Measurements from ENCODE around the gene ALB. TPM values are rescaled to one million over a fixed set of nuclear protein-coding genes. Genes with fewer than 3 reads are reported as not detected.

The ALB gene
- polyA plus RNA-seq, 6 donors from 2014 or later: not detected

DNA sequence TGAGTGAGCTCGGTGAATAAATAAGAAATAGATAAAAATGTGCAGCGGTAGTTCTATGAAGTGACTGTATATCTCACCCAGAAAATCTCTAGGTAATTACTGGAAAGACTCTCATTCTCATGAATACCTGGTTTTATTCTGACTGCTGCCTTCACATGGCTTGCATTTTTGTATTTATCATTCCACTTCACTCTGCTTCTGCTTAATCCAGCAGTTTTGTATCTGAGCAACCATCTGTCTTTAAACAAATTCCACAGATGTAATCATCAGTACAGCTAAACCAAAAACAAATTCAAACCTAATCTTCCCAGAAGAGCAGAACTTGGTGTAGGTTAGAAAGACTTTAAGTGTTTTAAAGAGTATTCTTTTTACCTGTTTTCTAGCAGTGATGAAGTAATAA is 11.2 kb upstream of the ALB start:
- Mint-ChIP-seq H3K36me3 (no peaks in the 10 kb centered on the region), H3K27me3 (peaks cover 0 to 18% (median 6%) of the 10 kb centered on the region in 3 donors), H3K27ac (no peak overlapping the region), H3K9me3 (peaks cover 0 to 10% (median 2%) of the 10 kb centered on the region in 7 donors), H3K4me1 (no peaks in the 10 kb centered on the region), H3K4me3 (no peak overlapping the region)
- ATAC-seq (ENCODE audit: low read depth in 2 of 2) (no peak), DNase-seq (no peak)

DNA sequence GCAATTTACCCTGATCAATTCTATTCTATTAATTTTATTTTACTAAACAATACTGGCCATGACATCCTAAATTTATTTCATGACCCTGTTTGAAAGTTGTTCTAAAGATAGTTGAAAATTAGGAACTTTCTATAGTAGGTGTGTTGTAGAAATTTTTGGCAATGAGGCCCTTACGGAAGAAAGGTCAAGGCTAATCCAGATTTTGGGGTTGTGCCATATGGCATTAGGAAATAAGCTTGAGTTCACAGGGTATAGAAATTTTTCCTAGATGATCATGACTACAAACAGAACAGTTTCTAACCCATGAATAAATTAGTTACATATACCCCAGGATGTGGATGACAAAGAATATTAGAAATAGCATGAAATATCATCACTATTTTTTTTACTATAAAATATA is 7.8 kb upstream of the ALB start:
- Mint-ChIP-seq H3K36me3 (no peaks in the 10 kb centered on the region), H3K27ac (no peak overlapping the region), H3K4me1 (no peaks in the 10 kb centered on the region), H3K27me3 (peaks cover 0 to 11% (median 10%) of the 10 kb centered on the region in 3 donors), H3K9me3 (peaks cover 0 to 2% (median 0%) of the 10 kb centered on the region in 7 donors), H3K4me3 (no peak overlapping the region)
- no peak for ATAC-seq (ENCODE audit: low read depth in 2 of 2)
- DNase-seq: no peak

DNA sequence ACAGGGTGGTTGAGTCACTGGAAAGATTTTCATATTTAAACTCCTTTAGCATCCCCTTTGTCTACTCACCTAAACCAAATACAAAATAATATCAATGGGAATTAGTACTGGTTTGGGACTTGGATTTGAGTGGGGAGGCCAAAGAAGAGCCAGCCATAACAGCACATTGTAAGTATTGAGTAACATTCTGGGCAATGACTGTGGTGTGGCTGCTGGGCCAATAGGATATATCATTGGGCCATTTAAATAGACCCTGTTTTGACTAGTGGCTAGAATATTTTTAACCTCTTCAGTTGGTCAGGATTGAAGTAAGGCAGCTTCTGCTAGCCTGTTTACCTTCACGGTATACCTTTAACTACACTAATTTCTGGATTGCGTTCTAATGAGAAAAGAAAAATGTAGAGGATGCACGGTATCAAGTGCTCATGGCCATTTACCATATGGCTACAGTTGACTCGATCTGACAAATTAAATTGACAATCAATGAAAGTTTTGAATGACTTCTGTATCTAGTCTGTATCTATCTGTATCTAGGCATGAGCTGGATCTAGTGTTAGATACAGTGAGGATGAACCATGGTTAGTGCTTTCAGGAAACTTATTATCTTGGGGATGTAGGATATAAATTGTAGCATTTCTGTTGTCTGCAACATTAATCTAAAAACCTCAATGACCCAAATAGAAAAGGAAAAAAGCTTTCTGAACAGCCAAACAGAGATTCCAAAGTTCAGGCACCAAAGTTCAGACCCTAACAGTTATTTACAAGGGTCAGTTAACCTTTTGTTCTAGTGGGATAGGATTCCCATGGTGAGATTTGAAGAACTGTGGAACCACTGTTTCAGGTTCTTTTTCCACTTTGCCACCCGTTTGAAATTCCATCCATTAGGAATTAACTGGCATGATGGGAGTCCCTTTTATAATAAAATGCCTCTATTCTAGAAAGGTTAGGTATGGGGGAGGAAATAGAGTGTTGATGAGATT is 6.8 kb upstream of the ALB start:
- Mint-ChIP-seq H3K4me3 (no peak overlapping the region), H3K27ac (no peak overlapping the region), H3K4me1 (no peaks in the 10 kb centered on the region), H3K27me3 (peaks cover 0 to 10% (median 7%) of the 10 kb centered on the region in 3 donors), H3K36me3 (no peaks in the 10 kb centered on the region), H3K9me3 (no peaks in the 10 kb centered on the region)
- DNase-seq (no peak), ATAC-seq (ENCODE audit: low read depth in 2 of 2) (no peak)

DNA sequence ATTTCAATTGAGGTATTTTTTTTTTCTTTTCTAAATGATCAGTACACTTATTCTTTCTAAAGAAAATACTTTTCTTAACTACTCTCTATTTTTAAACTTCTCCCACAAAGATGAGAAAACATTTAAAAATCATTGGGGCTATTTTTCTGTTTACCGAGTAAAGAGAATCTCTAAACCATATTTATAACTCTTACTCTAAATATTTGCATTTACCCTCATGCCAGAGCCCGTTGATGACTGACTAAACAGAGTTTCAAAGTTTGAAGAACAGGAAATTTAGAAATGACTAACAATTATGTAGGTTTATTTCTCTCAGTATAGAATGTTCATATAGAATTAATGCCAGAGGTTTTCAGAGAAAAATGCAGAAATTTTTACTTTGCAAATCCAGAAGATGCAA is 2.7 kb upstream of the ALB start:
- H3K36me3 Mint-ChIP-seq: no peaks in the 10 kb centered on the region
- no peaks in the 10 kb centered on the region for H3K4me1 Mint-ChIP-seq
- H3K27ac Mint-ChIP-seq: no peak overlapping the region
- no peaks in the 10 kb centered on the region for H3K9me3 Mint-ChIP-seq
- peaks cover 0 to 10% (median 7%) of the 10 kb centered on the region in 3 donors for H3K27me3 Mint-ChIP-seq
- DNase-seq (no peak), ATAC-seq (ENCODE audit: low read depth in 2 of 2) (no peak)
- no peak overlapping the region for H3K4me3 Mint-ChIP-seq

DNA sequence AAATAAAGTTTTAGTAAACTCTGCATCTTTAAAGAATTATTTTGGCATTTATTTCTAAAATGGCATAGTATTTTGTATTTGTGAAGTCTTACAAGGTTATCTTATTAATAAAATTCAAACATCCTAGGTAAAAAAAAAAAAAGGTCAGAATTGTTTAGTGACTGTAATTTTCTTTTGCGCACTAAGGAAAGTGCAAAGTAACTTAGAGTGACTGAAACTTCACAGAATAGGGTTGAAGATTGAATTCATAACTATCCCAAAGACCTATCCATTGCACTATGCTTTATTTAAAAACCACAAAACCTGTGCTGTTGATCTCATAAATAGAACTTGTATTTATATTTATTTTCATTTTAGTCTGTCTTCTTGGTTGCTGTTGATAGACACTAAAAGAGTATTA is 370 bp downstream of the ALB start:
- no peaks in the 10 kb centered on the region for H3K36me3 Mint-ChIP-seq
- H3K27ac Mint-ChIP-seq: no peak overlapping the region
- no peak for ATAC-seq (ENCODE audit: low read depth in 2 of 2)
- no peak for DNase-seq
- H3K27me3 Mint-ChIP-seq: no peaks in the 10 kb centered on the region
- no peak overlapping the region for H3K4me3 Mint-ChIP-seq
- H3K9me3 Mint-ChIP-seq: no peaks in the 10 kb centered on the region
- H3K4me1 Mint-ChIP-seq: no peaks in the 10 kb centered on the region

DNA sequence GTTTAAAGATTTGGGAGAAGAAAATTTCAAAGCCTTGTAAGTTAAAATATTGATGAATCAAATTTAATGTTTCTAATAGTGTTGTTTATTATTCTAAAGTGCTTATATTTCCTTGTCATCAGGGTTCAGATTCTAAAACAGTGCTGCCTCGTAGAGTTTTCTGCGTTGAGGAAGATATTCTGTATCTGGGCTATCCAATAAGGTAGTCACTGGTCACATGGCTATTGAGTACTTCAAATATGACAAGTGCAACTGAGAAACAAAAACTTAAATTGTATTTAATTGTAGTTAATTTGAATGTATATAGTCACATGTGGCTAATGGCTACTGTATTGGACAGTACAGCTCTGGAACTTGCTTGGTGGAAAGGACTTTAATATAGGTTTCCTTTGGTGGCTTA is 1.1 kb downstream of the ALB start:
- ATAC-seq (ENCODE audit: low read depth in 2 of 2) (no peak), DNase-seq (no peak)
- no peak overlapping the region for H3K4me3 Mint-ChIP-seq
- H3K27ac Mint-ChIP-seq: no peak overlapping the region
- H3K9me3 Mint-ChIP-seq: no peaks in the 10 kb centered on the region
- H3K27me3 Mint-ChIP-seq: no peaks in the 10 kb centered on the region
- no peaks in the 10 kb centered on the region for H3K36me3 Mint-ChIP-seq
- H3K4me1 Mint-ChIP-seq: no peaks in the 10 kb centered on the region

DNA sequence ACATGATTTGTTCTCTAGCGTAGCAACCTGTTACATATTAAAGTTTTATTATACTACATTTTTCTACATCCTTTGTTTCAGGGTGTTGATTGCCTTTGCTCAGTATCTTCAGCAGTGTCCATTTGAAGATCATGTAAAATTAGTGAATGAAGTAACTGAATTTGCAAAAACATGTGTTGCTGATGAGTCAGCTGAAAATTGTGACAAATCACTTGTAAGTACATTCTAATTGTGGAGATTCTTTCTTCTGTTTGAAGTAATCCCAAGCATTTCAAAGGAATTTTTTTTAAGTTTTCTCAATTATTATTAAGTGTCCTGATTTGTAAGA is 2.4 kb downstream of the ALB start:
- Mint-ChIP-seq H3K4me3 (no peak overlapping the region), H3K4me1 (no peaks in the 10 kb centered on the region), H3K36me3 (no peaks in the 10 kb centered on the region), H3K9me3 (no peaks in the 10 kb centered on the region), H3K27me3 (no peaks in the 10 kb centered on the region), H3K27ac (no peak overlapping the region)
- DNase-seq (no peak), ATAC-seq (ENCODE audit: low read depth in 2 of 2) (no peak)

DNA sequence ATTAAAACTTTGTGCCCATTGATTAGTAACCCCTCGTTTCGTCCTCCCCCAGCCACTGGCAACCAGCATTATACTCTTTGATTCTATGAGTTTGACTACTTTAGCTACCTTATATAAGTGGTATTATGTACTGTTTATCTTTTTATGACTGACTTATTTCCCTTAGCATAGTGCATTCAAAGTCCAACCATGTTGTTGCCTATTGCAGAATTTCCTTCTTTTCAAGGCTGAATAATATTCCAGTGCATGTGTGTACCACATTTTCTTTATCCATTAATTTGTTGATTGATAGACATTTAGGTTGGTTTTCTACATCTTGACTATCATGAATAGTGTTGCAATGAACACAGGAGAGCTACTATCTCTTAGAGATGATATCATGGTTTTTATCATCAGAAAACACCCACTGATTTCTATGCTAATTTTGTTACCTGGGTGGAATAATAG is 3.2 kb downstream of the ALB start:
- Mint-ChIP-seq H3K27ac (no peak overlapping the region), H3K27me3 (no peaks in the 10 kb centered on the region), H3K4me1 (no peaks in the 10 kb centered on the region), H3K4me3 (no peak overlapping the region), H3K36me3 (no peaks in the 10 kb centered on the region), H3K9me3 (no peaks in the 10 kb centered on the region)
- ATAC-seq (ENCODE audit: low read depth in 2 of 2): no peak
- DNase-seq: no peak

DNA sequence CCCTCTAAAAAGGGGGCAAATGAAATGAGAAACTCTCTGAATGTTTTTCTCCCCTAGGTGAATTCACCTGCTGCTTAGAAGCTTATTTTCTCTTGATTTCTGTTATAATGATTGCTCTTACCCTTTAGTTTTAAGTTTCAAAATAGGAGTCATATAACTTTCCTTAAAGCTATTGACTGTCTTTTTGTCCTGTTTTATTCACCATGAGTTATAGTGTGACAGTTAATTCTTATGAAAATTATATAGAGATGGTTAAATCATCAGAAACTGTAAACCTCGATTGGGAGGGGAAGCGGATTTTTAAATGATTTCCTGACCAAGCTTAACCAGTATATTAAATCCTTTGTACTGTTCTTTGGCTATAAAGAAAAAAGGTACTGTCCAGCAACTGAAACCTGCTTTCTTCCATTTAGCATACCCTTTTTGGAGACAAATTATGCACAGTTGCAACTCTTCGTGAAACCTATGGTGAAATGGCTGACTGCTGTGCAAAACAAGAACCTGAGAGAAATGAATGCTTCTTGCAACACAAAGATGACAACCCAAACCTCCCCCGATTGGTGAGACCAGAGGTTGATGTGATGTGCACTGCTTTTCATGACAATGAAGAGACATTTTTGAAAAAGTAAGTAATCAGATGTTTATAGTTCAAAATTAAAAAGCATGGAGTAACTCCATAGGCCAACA is 4.2 kb downstream of the ALB start:
- no peak overlapping the region for H3K4me3 Mint-ChIP-seq
- ATAC-seq (ENCODE audit: low read depth in 2 of 2) (no peak), DNase-seq (no peak)
- H3K27ac Mint-ChIP-seq: no peak overlapping the region
- H3K36me3 Mint-ChIP-seq: no peaks in the 10 kb centered on the region
- no peaks in the 10 kb centered on the region for H3K27me3 Mint-ChIP-seq
- H3K9me3 Mint-ChIP-seq: no peaks in the 10 kb centered on the region
- H3K4me1 Mint-ChIP-seq: no peaks in the 10 kb centered on the region

DNA sequence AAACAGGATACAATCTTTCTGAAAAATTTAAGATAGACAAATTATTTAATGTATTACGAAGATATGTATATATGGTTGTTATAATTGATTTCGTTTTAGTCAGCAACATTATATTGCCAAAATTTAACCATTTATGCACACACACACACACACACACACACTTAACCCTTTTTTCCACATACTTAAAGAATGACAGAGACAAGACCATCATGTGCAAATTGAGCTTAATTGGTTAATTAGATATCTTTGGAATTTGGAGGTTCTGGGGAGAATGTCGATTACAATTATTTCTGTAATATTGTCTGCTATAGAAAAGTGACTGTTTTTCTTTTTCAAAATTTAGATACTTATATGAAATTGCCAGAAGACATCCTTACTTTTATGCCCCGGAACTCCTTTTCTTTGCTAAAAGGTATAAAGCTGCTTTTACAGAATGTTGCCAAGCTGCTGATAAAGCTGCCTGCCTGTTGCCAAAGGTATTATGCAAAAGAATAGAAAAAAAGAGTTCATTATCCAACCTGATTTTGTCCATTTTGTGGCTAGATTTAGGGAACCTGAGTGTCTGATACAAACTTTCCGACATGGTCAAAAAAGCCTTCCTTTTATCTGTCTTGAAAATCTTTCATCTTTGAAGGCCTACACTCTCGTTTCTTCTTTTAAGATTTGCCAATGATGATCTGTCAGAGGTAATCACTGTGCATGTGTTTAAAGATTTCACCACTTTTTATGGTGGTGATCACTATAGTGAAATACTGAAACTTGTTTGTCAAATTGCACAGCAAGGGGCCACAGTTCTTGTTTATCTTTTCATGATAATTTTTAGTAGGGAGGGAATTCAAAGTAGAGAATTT is 5.2 kb downstream of the ALB start:
- Mint-ChIP-seq H3K4me3 (no peak overlapping the region), H3K27me3 (no peaks in the 10 kb centered on the region), H3K36me3 (no peaks in the 10 kb centered on the region), H3K27ac (no peak overlapping the region), H3K4me1 (no peaks in the 10 kb centered on the region), H3K9me3 (no peaks in the 10 kb centered on the region)
- no peak for DNase-seq
- no peak for ATAC-seq (ENCODE audit: low read depth in 2 of 2)

DNA sequence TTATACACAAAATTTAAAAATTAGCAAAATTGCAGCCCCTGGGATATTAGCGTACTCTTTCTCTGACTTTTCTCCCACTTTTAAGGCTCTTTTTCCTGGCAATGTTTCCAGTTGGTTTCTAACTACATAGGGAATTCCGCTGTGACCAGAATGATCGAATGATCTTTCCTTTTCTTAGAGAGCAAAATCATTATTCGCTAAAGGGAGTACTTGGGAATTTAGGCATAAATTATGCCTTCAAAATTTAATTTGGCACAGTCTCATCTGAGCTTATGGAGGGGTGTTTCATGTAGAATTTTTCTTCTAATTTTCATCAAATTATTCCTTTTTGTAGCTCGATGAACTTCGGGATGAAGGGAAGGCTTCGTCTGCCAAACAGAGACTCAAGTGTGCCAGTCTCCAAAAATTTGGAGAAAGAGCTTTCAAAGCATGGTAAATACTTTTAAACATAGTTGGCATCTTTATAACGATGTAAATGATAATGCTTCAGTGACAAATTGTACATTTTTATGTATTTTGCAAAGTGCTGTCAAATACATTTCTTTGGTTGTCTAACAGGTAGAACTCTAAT is 6.0 kb downstream of the ALB start:
- Mint-ChIP-seq H3K4me3 (no peak overlapping the region), H3K27me3 (no peaks in the 10 kb centered on the region), H3K36me3 (no peaks in the 10 kb centered on the region), H3K27ac (no peak overlapping the region), H3K9me3 (no peaks in the 10 kb centered on the region), H3K4me1 (no peaks in the 10 kb centered on the region)
- no peak for ATAC-seq (ENCODE audit: low read depth in 2 of 2)
- no peak for DNase-seq

DNA sequence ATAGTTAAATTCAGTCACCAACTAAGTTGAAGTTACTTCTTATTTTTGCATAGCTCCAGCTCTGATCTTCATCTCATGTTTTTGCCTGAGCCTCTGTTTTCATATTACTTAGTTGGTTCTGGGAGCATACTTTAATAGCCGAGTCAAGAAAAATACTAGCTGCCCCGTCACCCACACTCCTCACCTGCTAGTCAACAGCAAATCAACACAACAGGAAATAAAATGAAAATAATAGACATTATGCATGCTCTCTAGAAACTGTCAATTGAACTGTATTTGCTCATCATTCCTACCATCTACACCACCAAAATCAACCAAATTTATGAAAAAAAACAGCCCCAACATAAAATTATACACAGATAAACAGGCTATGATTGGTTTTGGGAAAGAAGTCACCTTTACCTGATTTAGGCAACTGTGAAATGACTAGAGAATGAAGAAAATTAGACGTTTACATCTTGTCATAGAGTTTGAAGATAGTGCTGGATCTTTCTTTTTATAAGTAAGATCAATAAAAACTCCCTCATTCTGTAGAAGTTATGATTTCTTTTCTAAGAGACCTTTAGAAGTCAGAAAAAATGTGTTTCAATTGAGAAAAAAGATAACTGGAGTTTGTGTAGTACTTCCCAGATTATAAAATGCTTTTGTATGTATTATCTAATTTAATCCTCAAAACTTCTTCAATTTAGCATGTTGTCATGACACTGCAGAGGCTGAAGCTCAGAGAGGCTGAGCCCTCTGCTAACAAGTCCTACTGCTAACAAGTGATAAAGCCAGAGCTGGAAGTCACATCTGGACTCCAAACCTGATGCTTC is 7.0 kb downstream of the ALB start:
- Mint-ChIP-seq H3K36me3 (no peaks in the 10 kb centered on the region), H3K4me1 (no peaks in the 10 kb centered on the region), H3K27me3 (no peaks in the 10 kb centered on the region), H3K27ac (peak overlapping the region in 1 of 6 donors; percentile 2), H3K4me3 (no peak overlapping the region), H3K9me3 (no peaks in the 10 kb centered on the region)
- DNase-seq: no peak
- ATAC-seq (ENCODE audit: low read depth in 2 of 2): no peak
